ENCODE data around the gene TMEM176A.
"Not testable (repeated sequence)": the region's sequence is repeated elsewhere in the genome, so short reads cannot be mapped to it uniquely, and the experiment has no call there.

TMEM176A gene

GRCh38 chr7:150807616-150808438 is 7.3 kb downstream of the TMEM176A start:
- not testable (repeated sequence) for DNase-seq (ENCODE audit: low read depth in 2 of 2, low spot score in 1 of 2)

GRCh38 chr7:150814328-150815001 is 13.9 kb downstream of the TMEM176A start:
- no peak for DNase-seq (ENCODE audit: low read depth in 2 of 2, low spot score in 1 of 2)

GRCh38 chr7:150818971-150819370 is 18.4 kb downstream of the TMEM176A start:
- no peak for DNase-seq (ENCODE audit: low read depth in 2 of 2, low spot score in 1 of 2)

GRCh38 chr7:150820148-150820547 is 19.6 kb downstream of the TMEM176A start:
- no peak for DNase-seq (ENCODE audit: low read depth in 2 of 2, low spot score in 1 of 2)

- DNase-seq (ENCODE audit: low read depth in 2 of 2, low spot score in 1 of 2): no peak
These were observed 20.1 kb downstream of the TMEM176A start for GRCh38 chr7:150820578-150821198.

- DNase-seq (ENCODE audit: low read depth in 2 of 2, low spot score in 1 of 2): no peak
These were observed 22.5 kb downstream of the TMEM176A start for GRCh38 chr7:150823043-150823442.

GRCh38 chr7:150823484-150824126 is 23.0 kb downstream of the TMEM176A start:
- DNase-seq (ENCODE audit: low read depth in 2 of 2, low spot score in 1 of 2): no peak

GRCh38 chr7:150824379-150825177 is 24.0 kb downstream of the TMEM176A start:
- DNase-seq (ENCODE audit: low read depth in 2 of 2, low spot score in 1 of 2): no peak

GRCh38 chr7:150826061-150826849 is 25.7 kb downstream of the TMEM176A start:
- no peak for DNase-seq (ENCODE audit: low read depth in 2 of 2, low spot score in 1 of 2)

GRCh38 chr7:150828384-150828783 is 27.8 kb downstream of the TMEM176A start:
- DNase-seq (ENCODE audit: low read depth in 2 of 2, low spot score in 1 of 2): no peak

GRCh38 chr7:150829426-150829825 is 28.9 kb downstream of the TMEM176A start:
- DNase-seq (ENCODE audit: low read depth in 2 of 2, low spot score in 1 of 2): no peak

GRCh38 chr7:150830937-150831336 is 30.4 kb downstream of the TMEM176A start:
- DNase-seq (ENCODE audit: low read depth in 2 of 2, low spot score in 1 of 2): no peak

GRCh38 chr7:150831851-150832250 is 31.3 kb downstream of the TMEM176A start:
- DNase-seq (ENCODE audit: low read depth in 2 of 2, low spot score in 1 of 2): no peak

- no peak for DNase-seq (ENCODE audit: low read depth in 2 of 2, low spot score in 1 of 2)
These were observed 34.5 kb downstream of the TMEM176A start for GRCh38 chr7:150835019-150835418.

GRCh38 chr7:150835702-150836280 is 35.2 kb downstream of the TMEM176A start:
- DNase-seq (ENCODE audit: low read depth in 2 of 2, low spot score in 1 of 2): no peak

- DNase-seq (ENCODE audit: low read depth in 2 of 2, low spot score in 1 of 2): no peak
These were observed 38.5 kb downstream of the TMEM176A start for GRCh38 chr7:150838965-150839650.

- no peak for DNase-seq (ENCODE audit: low read depth in 2 of 2, low spot score in 1 of 2)
These were observed 41.4 kb downstream of the TMEM176A start for GRCh38 chr7:150842018-150842417.

- DNase-seq (ENCODE audit: low read depth in 2 of 2, low spot score in 1 of 2): no peak
These were observed 42.1 kb downstream of the TMEM176A start for GRCh38 chr7:150842716-150843115.

GRCh38 chr7:150845421-150845861 is 44.9 kb downstream of the TMEM176A start:
- DNase-seq (ENCODE audit: low read depth in 2 of 2, low spot score in 1 of 2): no peak

All from stimulated activated CD8-positive, alpha-beta memory T cell treated with anti-CD3 and anti-CD28 coated beads, Interleukin-4, amount 100 ng/mL, for 1 hour (primary cell).